Colonic mucosa (tissue), 4 donors: ENCODE results near the gene SIM1. TPM values are rescaled to one million over a fixed set of nuclear protein-coding genes. Genes with fewer than 3 reads are reported as not detected.

Source experiments
- DNase-seq: peaks from one replicate; pipeline ENCODE4 v3.0.0-alpha.2; 2020
- H3K27ac ChIP-seq: fragments of 200-600 bp; one replicate; pipeline ENCODE4 v1.8.0; 2021
- H3K27me3 ChIP-seq: fragments of 200-600 bp; one replicate; pipeline ENCODE4 v1.8.0; 2021
- H3K36me3 ChIP-seq: fragments of 200-600 bp; one replicate; pipeline ENCODE4 v1.8.0; 2021
- H3K4me1 ChIP-seq: fragments of 200-600 bp; one replicate; pipeline ENCODE4 v1.8.0; 2021; ENCODE audit warnings: mild to moderate bottlenecking
- H3K4me3 ChIP-seq: fragments of 200-600 bp; one replicate; pipeline ENCODE4 v1.8.0; 2021
- H3K9ac ChIP-seq, 2 donors: one replicate each; pipeline ENCODE4 v1.7.0; 2013; ENCODE audit warnings: control low read depth in 2 of 2, low read depth in 2 of 2, low read length in 2 of 2
- H3K9me3 ChIP-seq: fragments of 200-600 bp; one replicate; pipeline ENCODE4 v1.8.0; 2021
- CTCF ChIP-seq: fragments of 200-600 bp; IDR thresholded peaks from one replicate; pipeline ENCODE4 v1.8.0; 2022; ENCODE audit warnings: antibody characterized with exemption, mild to moderate bottlenecking
- intact Hi-C: fragments of 100-400 bp; cut with DNase I; formaldehyde crosslinking; loops from one replicate; pipeline ENCODE4 v1.14.1; 2022
- total RNA-seq, 2 donors: library from RNA; stranded (reverse); fragmentation: NEBNext Ultra II Directional in 1 of 2; extraction: Animal tissue kit (Norgen Biotek cat#: 25700) in 1 of 2; gene quantifications; one replicate each; pipeline ENCODE4 v1.2.1, GENCODE V29; 2021
- donor health status: healthy.
- donor health status: DM: no; HTN: no; CAD: no.
- donor health status: DM: no; HTN: no; CAD: no.

SIM1 gene
- total RNA-seq, 2 donors from 2014 or later, result 0.16 TPM; not detected in 1

- DNase-seq, result no peak
- intact Hi-C loops, result no loop called here
- no peak overlapping the region for H3K9ac ChIP-seq
- no peak overlapping the region for H3K27ac ChIP-seq
- no peak overlapping the region for H3K4me3 ChIP-seq
- no peak for TF ChIP-seq CTCF
- H3K4me1 ChIP-seq, result no peaks in the 10 kb centered on the region
- H3K27me3 ChIP-seq, result no peaks in the 10 kb centered on the region
- no peaks in the 10 kb centered on the region for H3K36me3 ChIP-seq
- no peaks in the 10 kb centered on the region for H3K9me3 ChIP-seq
These were observed 85.3 kb downstream of the SIM1 start for GRCh38 chr6:100379386-100379785.

GRCh38 chr6:100378576-100378975 lies 86.1 kb downstream of the SIM1 start:
- intact Hi-C loops, result no loop called here
- Histone ChIP-seq H3K4me1 (no peaks in the 10 kb centered on the region), H3K27ac (no peak overlapping the region), H3K36me3 (no peaks in the 10 kb centered on the region), H3K4me3 (no peak overlapping the region), H3K27me3 (no peaks in the 10 kb centered on the region), H3K9ac (no peak overlapping the region), H3K9me3 (no peaks in the 10 kb centered on the region)
- no peak for TF ChIP-seq CTCF
- DNase-seq, result no peak

- Histone ChIP-seq H3K27ac (no peak overlapping the region), H3K27me3 (no peaks in the 10 kb centered on the region), H3K9me3 (no peaks in the 10 kb centered on the region), H3K36me3 (no peaks in the 10 kb centered on the region), H3K9ac (no peak overlapping the region), H3K4me3 (no peak overlapping the region), H3K4me1 (no peaks in the 10 kb centered on the region)
- no peak for TF ChIP-seq CTCF
- intact Hi-C loops, result no loop called here
- DNase-seq, result no peak
These were observed 88.6 kb downstream of the SIM1 start for GRCh38 chr6:100376103-100376502.

- TF ChIP-seq CTCF, result no peak
- Histone ChIP-seq H3K4me3 (no peak overlapping the region), H3K9ac (no peak overlapping the region), H3K27ac (no peak overlapping the region), H3K9me3 (no peaks in the 10 kb centered on the region), H3K36me3 (no peaks in the 10 kb centered on the region), H3K4me1 (no peaks in the 10 kb centered on the region), H3K27me3 (no peaks in the 10 kb centered on the region)
- intact Hi-C loops, result no loop called here
- no peak for DNase-seq
These were observed 92.2 kb downstream of the SIM1 start for GRCh38 chr6:100372326-100373091.

- Histone ChIP-seq H3K27ac (no peak overlapping the region), H3K4me1 (no peaks in the 10 kb centered on the region), H3K36me3 (no peaks in the 10 kb centered on the region), H3K4me3 (no peak overlapping the region), H3K9ac (no peak overlapping the region), H3K27me3 (no peaks in the 10 kb centered on the region), H3K9me3 (no peaks in the 10 kb centered on the region)
- DNase-seq, result no peak
- no peak for TF ChIP-seq CTCF
- intact Hi-C loops, result no loop called here
These were observed 93.1 kb downstream of the SIM1 start for GRCh38 chr6:100371591-100371990.
